ENCODE data around the gene FGF14.

FGF14 gene

GRCh38 chr13:102195566-102196462 is 206.0 kb downstream of the FGF14 start:
- TF ChIP-seq GATA2 (IDR thresholded peaks at IDR 0.05; ENCODE audit: low read depth, low read length) (peak; percentile 82), GATA3 (IDR thresholded peaks at IDR 0.05; ENCODE audit: low read depth, low read length) (peak; percentile 100)

GRCh38 chr13:102192858-102193257 is 209.0 kb downstream of the FGF14 start:
- TF ChIP-seq GATA2 (IDR thresholded peaks at IDR 0.05; ENCODE audit: low read depth, low read length): no peak
- no peak for TF ChIP-seq GATA3 (IDR thresholded peaks at IDR 0.05; ENCODE audit: low read depth, low read length)

- TF ChIP-seq GATA3 (IDR thresholded peaks at IDR 0.05; ENCODE audit: low read depth, low read length) (no peak), GATA2 (IDR thresholded peaks at IDR 0.05; ENCODE audit: low read depth, low read length) (no peak)
These were observed 209.8 kb downstream of the FGF14 start for GRCh38 chr13:102191951-102192502.

GRCh38 chr13:102190930-102191329 is 210.9 kb downstream of the FGF14 start:
- TF ChIP-seq GATA2 (IDR thresholded peaks at IDR 0.05; ENCODE audit: low read depth, low read length) (no peak), GATA3 (IDR thresholded peaks at IDR 0.05; ENCODE audit: low read depth, low read length) (no peak)

GRCh38 chr13:102187313-102187712 is 214.5 kb downstream of the FGF14 start:
- TF ChIP-seq GATA3 (IDR thresholded peaks at IDR 0.05; ENCODE audit: low read depth, low read length) (no peak), GATA2 (IDR thresholded peaks at IDR 0.05; ENCODE audit: low read depth, low read length) (no peak)

GRCh38 chr13:102185375-102185984 is 216.4 kb downstream of the FGF14 start:
- peak; percentile 55 for TF ChIP-seq GATA2 (IDR thresholded peaks at IDR 0.05; ENCODE audit: low read depth, low read length)
- peak; percentile 83 for TF ChIP-seq GATA3 (IDR thresholded peaks at IDR 0.05; ENCODE audit: low read depth, low read length)

- TF ChIP-seq GATA3 (IDR thresholded peaks at IDR 0.05; ENCODE audit: low read depth, low read length) (no peak), GATA2 (IDR thresholded peaks at IDR 0.05; ENCODE audit: low read depth, low read length) (no peak)
These were observed 218.2 kb downstream of the FGF14 start for GRCh38 chr13:102183509-102184182.

- TF ChIP-seq GATA3 (IDR thresholded peaks at IDR 0.05; ENCODE audit: low read depth, low read length): no peak
- TF ChIP-seq GATA2 (IDR thresholded peaks at IDR 0.05; ENCODE audit: low read depth, low read length): no peak
These were observed 219.7 kb downstream of the FGF14 start for GRCh38 chr13:102182170-102182569.

- no peak for TF ChIP-seq GATA3 (IDR thresholded peaks at IDR 0.05; ENCODE audit: low read depth, low read length)
- no peak for TF ChIP-seq GATA2 (IDR thresholded peaks at IDR 0.05; ENCODE audit: low read depth, low read length)
These were observed 224.4 kb downstream of the FGF14 start for GRCh38 chr13:102177431-102177830.

- TF ChIP-seq GATA2 (IDR thresholded peaks at IDR 0.05; ENCODE audit: low read depth, low read length) (no peak), GATA3 (IDR thresholded peaks at IDR 0.05; ENCODE audit: low read depth, low read length) (no peak)
These were observed 225.0 kb downstream of the FGF14 start for GRCh38 chr13:102176846-102177245.

- TF ChIP-seq GATA2 (IDR thresholded peaks at IDR 0.05; ENCODE audit: low read depth, low read length) (no peak), GATA3 (IDR thresholded peaks at IDR 0.05; ENCODE audit: low read depth, low read length) (no peak)
These were observed 229.4 kb downstream of the FGF14 start for GRCh38 chr13:102172406-102172805.

GRCh38 chr13:102170305-102170704 is 231.5 kb downstream of the FGF14 start:
- TF ChIP-seq GATA3 (IDR thresholded peaks at IDR 0.05; ENCODE audit: low read depth, low read length) (no peak), GATA2 (IDR thresholded peaks at IDR 0.05; ENCODE audit: low read depth, low read length) (no peak)

GRCh38 chr13:102169471-102170015 is 232.3 kb downstream of the FGF14 start:
- TF ChIP-seq GATA2 (IDR thresholded peaks at IDR 0.05; ENCODE audit: low read depth, low read length): no peak
- no peak for TF ChIP-seq GATA3 (IDR thresholded peaks at IDR 0.05; ENCODE audit: low read depth, low read length)

- TF ChIP-seq GATA2 (IDR thresholded peaks at IDR 0.05; ENCODE audit: low read depth, low read length): no peak
- no peak for TF ChIP-seq GATA3 (IDR thresholded peaks at IDR 0.05; ENCODE audit: low read depth, low read length)
These were observed 249.1 kb downstream of the FGF14 start for GRCh38 chr13:102152790-102153189.
